HG03139 (cell line): Measurements from ENCODE around the gene GPRC5A.
"Not testable (repeated sequence)": the region's sequence is repeated elsewhere in the genome, so short reads cannot be mapped to it uniquely, and the experiment has no call there.

Experiments
- ATAC-seq: cut with Tn5 transposase; IDR thresholded peaks from one replicate; pipeline ENCODE4 v1.9.1; 2021; ENCODE audit not compliant: unreplicated experiment

Gene GPRC5A

GRCh38 chr12:12891080-12891880 is at the start of gene GPRC5A:
TSS of gene GPRC5A (plus strand) at chr12:12891562. CDS start at chr12:12908250, 16,688 bp downstream.
- no peak for ATAC-seq

GRCh38 chr12:12845794-12846243 is 45.5 kb upstream of the GPRC5A start:
- no peak for ATAC-seq

- ATAC-seq: not testable (repeated sequence)
Measured at GRCh38 chr12:12846780-12847179, 44.6 kb upstream of the GPRC5A start.

GRCh38 chr12:12853435-12853834 is 37.9 kb upstream of the GPRC5A start:
- no peak for ATAC-seq

- ATAC-seq: no peak
Measured at GRCh38 chr12:12859690-12860089, 31.7 kb upstream of the GPRC5A start.

GRCh38 chr12:12864243-12864642 is 27.1 kb upstream of the GPRC5A start:
- ATAC-seq: no peak

- no peak for ATAC-seq
Measured at GRCh38 chr12:12868477-12869235, 22.7 kb upstream of the GPRC5A start.

GRCh38 chr12:12870465-12870864 is 20.9 kb upstream of the GPRC5A start:
- ATAC-seq: no peak

GRCh38 chr12:12871587-12872138 is 19.7 kb upstream of the GPRC5A start:
- ATAC-seq: no peak

GRCh38 chr12:12872139-12872933 is 19.0 kb upstream of the GPRC5A start:
- no peak for ATAC-seq

GRCh38 chr12:12872934-12873275 is 18.5 kb upstream of the GPRC5A start:
- no peak for ATAC-seq

- no peak for ATAC-seq
Measured at GRCh38 chr12:12874029-12874428, 17.3 kb upstream of the GPRC5A start.

GRCh38 chr12:12875301-12875700 is 16.1 kb upstream of the GPRC5A start:
- ATAC-seq: not testable (repeated sequence)

GRCh38 chr12:12877153-12877768 is 14.1 kb upstream of the GPRC5A start:
- no peak for ATAC-seq

GRCh38 chr12:12877781-12878455 is 13.4 kb upstream of the GPRC5A start:
- no peak for ATAC-seq

GRCh38 chr12:12880537-12880936 is 10.8 kb upstream of the GPRC5A start:
- no peak for ATAC-seq

GRCh38 chr12:12881151-12881909 is 10.0 kb upstream of the GPRC5A start:
- no peak for ATAC-seq

- ATAC-seq: no peak
Measured at GRCh38 chr12:12882288-12882687, 9.1 kb upstream of the GPRC5A start.

- ATAC-seq: no peak
Measured at GRCh38 chr12:12883369-12884001, 7.9 kb upstream of the GPRC5A start.
